Muscle layer of colon (tissue), 2 donors: ENCODE results near the gene UVRAG.

Experiments used
- H3K27ac ChIP-seq: one replicate; pipeline ENCODE4 v1.7.0; 2013; ENCODE audit warnings: low read depth, mild to moderate bottlenecking, low read length, moderate library complexity
- H3K27me3 ChIP-seq, 2 donors: one replicate each; pipeline ENCODE4 v1.7.0; 2013; ENCODE audit warnings: low read length in 2 of 2, mild to moderate bottlenecking in 2 of 2; ENCODE audit not compliant: insufficient read depth in 2 of 2, control insufficient read depth in 1 of 2
- H3K36me3 ChIP-seq: one replicate; pipeline ENCODE4 v1.7.0; 2013; ENCODE audit warnings: mild to moderate bottlenecking, low read length; ENCODE audit not compliant: insufficient read depth
- H3K4me1 ChIP-seq: one replicate; pipeline ENCODE4 v1.7.0; 2013; ENCODE audit warnings: mild to moderate bottlenecking, low read length; ENCODE audit not compliant: insufficient read depth
- H3K4me3 ChIP-seq, 2 donors: one replicate each; pipeline ENCODE4 v1.7.0; 2013; ENCODE audit warnings: low read length in 2 of 2, low read depth in 1 of 2, mild to moderate bottlenecking in 1 of 2, moderate library complexity in 1 of 2
- H3K9ac ChIP-seq: one replicate; pipeline ENCODE4 v1.7.0; 2013; ENCODE audit warnings: low read length
- H3K9me3 ChIP-seq: one replicate; pipeline ENCODE4 v1.7.0; 2013; ENCODE audit warnings: mild to moderate bottlenecking, low read length
- donor health status: abdominal sarcoma.
- donor health status: Adenocarcinoma of cecum.

The UVRAG gene

DNA sequence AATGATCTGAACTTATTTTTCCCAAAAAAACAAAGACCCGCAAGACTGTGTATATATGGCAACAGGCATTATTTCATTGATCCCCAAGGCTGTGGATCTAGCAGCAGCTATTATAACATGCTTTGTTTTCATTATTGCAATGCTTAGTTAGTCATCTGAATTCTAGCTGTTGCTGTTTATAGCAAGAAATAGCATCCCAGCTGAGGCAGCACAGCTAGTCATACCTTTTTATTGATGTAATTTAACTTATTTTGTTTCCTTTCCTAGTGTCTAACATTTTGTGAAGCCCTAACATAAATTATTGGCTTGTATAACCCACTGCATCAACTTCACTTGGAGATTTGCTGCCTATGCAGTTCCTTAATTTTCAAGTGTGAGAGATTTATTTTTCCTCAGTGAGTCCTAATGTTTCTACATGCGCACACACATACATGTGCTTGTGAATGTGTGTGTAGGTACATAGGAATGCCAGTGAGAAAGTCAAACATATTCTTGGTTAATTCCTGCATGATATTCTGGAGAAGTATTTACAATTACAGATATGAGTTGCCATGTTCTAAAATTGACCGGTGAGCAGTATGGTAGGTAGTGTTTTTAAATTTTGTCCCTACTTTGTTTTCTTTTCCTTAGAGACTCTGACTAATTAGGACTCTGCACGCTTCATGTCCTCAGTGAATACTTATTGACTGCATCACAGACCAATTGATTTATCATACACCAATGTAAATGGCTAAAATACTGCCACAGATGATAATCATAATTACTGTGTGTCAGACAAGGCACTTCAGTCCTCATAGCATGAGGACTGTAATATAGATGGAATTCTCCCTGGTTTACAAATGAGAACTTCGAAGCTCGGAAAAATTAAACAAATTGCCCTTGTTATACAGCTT, 272.0 kb downstream of the UVRAG start:
- Histone ChIP-seq H3K4me3 (no peak overlapping the region), H3K27me3 (no peaks in the 10 kb centered on the region), H3K9ac (no peak overlapping the region), H3K27ac (no peak overlapping the region), H3K4me1 (peaks cover 10% of the 10 kb centered on the region), H3K9me3 (no peaks in the 10 kb centered on the region), H3K36me3 (no peaks in the 10 kb centered on the region)

DNA sequence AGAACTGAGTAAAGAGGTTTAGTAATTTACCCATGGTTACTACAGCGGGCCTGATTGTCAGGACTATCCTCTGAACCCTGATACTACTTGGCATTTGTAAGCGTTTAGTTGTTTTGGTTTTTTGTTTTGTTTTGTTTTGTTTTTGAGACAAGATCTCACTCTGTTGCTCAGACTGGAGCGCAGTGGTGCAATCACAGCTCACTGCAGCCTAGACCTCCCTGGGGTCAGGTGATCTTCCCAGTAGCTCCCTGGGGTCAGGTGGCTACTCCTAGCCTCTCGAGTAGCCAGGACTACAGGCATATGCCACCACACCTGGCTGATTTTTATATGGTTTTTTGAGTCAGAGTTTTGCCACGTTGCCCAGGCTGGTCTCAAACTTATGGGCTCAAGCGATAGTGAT, 272.7 kb downstream of the UVRAG start:
- H3K9me3 ChIP-seq: no peaks in the 10 kb centered on the region
- H3K27me3 ChIP-seq: no peaks in the 10 kb centered on the region
- no peak overlapping the region for H3K9ac ChIP-seq
- no peak overlapping the region for H3K4me3 ChIP-seq
- peaks cover 10% of the 10 kb centered on the region for H3K4me1 ChIP-seq
- H3K36me3 ChIP-seq: no peaks in the 10 kb centered on the region
- no peak overlapping the region for H3K27ac ChIP-seq

DNA sequence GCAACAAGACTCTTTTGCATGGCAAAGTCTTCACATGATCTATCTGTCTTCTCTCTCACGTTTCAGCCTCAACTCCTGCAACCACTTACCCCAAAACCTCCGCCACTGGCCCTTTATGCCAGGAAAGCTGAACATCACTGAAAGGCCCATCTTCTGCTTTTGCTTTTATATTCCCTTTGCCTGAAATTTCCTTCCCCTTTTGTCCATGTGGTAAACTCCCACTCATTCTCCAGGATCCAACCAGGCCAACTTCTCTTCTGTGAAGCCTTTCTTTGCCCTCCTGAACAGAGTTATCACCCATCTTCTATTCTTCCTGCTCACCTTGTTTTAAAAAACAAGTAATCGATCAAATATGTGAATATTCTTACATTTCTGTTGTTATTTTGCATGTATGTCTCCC, 273.5 kb downstream of the UVRAG start:
- H3K9ac ChIP-seq: no peak overlapping the region
- H3K9me3 ChIP-seq: no peaks in the 10 kb centered on the region
- H3K36me3 ChIP-seq: no peaks in the 10 kb centered on the region
- no peak overlapping the region for H3K4me3 ChIP-seq
- peaks cover 5% of the 10 kb centered on the region for H3K4me1 ChIP-seq
- H3K27ac ChIP-seq: no peak overlapping the region
- H3K27me3 ChIP-seq: no peaks in the 10 kb centered on the region

- Histone ChIP-seq H3K27ac (no peak overlapping the region), H3K36me3 (no peaks in the 10 kb centered on the region), H3K9ac (no peak overlapping the region), H3K4me3 (no peak overlapping the region), H3K9me3 (no peaks in the 10 kb centered on the region), H3K27me3 (no peaks in the 10 kb centered on the region), H3K4me1 (no peaks in the 10 kb centered on the region)
These were observed 275.2 kb downstream of the UVRAG start for GRCh38 chr11:76090174-76090573.

DNA sequence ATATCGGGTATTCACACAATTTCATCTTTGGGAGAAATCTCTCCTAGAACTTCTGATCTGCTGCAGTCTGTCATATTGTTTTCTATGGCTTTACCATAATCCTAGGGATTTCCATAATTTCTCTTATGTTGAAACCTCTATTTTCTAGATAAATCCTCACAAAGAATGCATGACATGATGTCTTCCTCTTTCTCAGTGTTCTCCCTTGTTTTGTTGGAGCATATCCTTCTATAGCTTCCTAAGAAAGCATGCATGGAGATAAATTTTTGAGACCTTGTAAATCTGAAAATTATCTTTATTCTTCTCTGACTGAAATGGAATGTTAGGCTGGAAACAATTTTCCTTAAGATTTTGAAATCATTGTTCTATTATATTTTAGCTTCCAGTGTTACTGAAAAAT, 275.8 kb downstream of the UVRAG start:
- Histone ChIP-seq H3K27ac (no peak overlapping the region), H3K9ac (no peak overlapping the region), H3K9me3 (no peaks in the 10 kb centered on the region), H3K36me3 (no peaks in the 10 kb centered on the region), H3K4me1 (no peaks in the 10 kb centered on the region), H3K4me3 (no peak overlapping the region), H3K27me3 (no peaks in the 10 kb centered on the region)

DNA sequence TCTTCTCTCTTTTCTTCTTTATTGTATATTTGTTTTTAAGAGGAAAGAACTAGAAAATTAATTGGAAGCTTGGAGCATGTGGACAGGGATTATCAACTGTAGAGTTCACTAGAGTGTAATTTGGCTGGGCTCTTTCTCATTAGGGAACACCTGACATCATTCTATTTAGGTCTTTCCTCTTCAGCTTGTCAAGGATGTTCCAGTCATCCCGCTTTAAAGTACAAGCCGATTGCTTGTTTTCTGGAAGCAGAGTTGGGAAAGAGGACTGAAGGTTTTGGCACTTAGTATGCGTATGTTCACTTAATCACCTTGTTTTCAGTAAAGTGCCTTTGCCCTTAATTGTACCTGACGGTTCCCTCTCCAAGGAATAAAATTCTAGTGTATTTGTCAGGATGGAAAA, 279.7 kb downstream of the UVRAG start:
- Histone ChIP-seq H3K27me3 (no peaks in the 10 kb centered on the region), H3K4me3 (no peak overlapping the region), H3K4me1 (no peaks in the 10 kb centered on the region), H3K9ac (no peak overlapping the region), H3K36me3 (no peaks in the 10 kb centered on the region), H3K9me3 (no peaks in the 10 kb centered on the region), H3K27ac (no peak overlapping the region)

GRCh38 chr11:76095891-76096290, 280.9 kb downstream of the UVRAG start:
- Histone ChIP-seq H3K27me3 (no peaks in the 10 kb centered on the region), H3K4me3 (no peak overlapping the region), H3K27ac (no peak overlapping the region), H3K4me1 (no peaks in the 10 kb centered on the region), H3K9ac (no peak overlapping the region), H3K9me3 (no peaks in the 10 kb centered on the region), H3K36me3 (no peaks in the 10 kb centered on the region)

- H3K9ac ChIP-seq: no peak overlapping the region
- no peaks in the 10 kb centered on the region for H3K27me3 ChIP-seq
- H3K4me1 ChIP-seq: no peaks in the 10 kb centered on the region
- H3K27ac ChIP-seq: no peak overlapping the region
- H3K9me3 ChIP-seq: no peaks in the 10 kb centered on the region
- no peaks in the 10 kb centered on the region for H3K36me3 ChIP-seq
- no peak overlapping the region for H3K4me3 ChIP-seq
These were observed 281.5 kb downstream of the UVRAG start for GRCh38 chr11:76096552-76096951.

GRCh38 chr11:76102802-76103201, 287.8 kb downstream of the UVRAG start:
- Histone ChIP-seq H3K27ac (no peak overlapping the region), H3K9me3 (no peaks in the 10 kb centered on the region), H3K4me3 (no peak overlapping the region), H3K27me3 (no peaks in the 10 kb centered on the region), H3K9ac (no peak overlapping the region), H3K4me1 (no peaks in the 10 kb centered on the region), H3K36me3 (no peaks in the 10 kb centered on the region)

- Histone ChIP-seq H3K9me3 (no peaks in the 10 kb centered on the region), H3K4me1 (no peaks in the 10 kb centered on the region), H3K27ac (no peak overlapping the region), H3K9ac (no peak overlapping the region), H3K27me3 (no peaks in the 10 kb centered on the region), H3K36me3 (no peaks in the 10 kb centered on the region), H3K4me3 (no peak overlapping the region)
These were observed 288.4 kb downstream of the UVRAG start for GRCh38 chr11:76103460-76103859.

DNA sequence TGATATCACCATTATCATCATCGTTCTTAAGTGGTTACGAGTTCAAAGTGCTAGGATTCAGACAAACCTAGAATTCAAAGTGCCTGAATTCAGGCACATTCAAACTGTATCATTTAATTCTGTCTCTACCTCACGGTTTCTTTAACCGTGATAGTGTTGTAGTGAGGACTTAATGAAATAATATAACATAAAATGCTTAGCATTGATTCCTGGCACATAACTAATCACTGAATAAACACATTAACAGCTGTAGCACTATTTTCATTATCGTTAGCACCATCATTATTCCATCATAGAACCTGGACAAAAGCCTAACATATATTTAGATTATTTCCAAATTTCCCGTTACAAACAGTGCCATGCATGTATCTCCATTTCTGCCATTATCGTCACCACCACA, 289.3 kb downstream of the UVRAG start:
- no peak overlapping the region for H3K4me3 ChIP-seq
- no peaks in the 10 kb centered on the region for H3K27me3 ChIP-seq
- H3K4me1 ChIP-seq: no peaks in the 10 kb centered on the region
- H3K9ac ChIP-seq: no peak overlapping the region
- no peak overlapping the region for H3K27ac ChIP-seq
- H3K9me3 ChIP-seq: no peaks in the 10 kb centered on the region
- H3K36me3 ChIP-seq: no peaks in the 10 kb centered on the region

- Histone ChIP-seq H3K4me3 (no peak overlapping the region), H3K9ac (no peak overlapping the region), H3K9me3 (no peaks in the 10 kb centered on the region), H3K27me3 (no peaks in the 10 kb centered on the region), H3K36me3 (no peaks in the 10 kb centered on the region), H3K27ac (no peak overlapping the region), H3K4me1 (no peaks in the 10 kb centered on the region)
These were observed 290.6 kb downstream of the UVRAG start for GRCh38 chr11:76105637-76106036.
